ENCODE results near the gene OPA1. TPM values are rescaled to one million over a fixed set of nuclear protein-coding genes. Genes with fewer than 3 reads are reported as not detected.

Gene OPA1
- total and polyA plus RNA-seq, 2 experiments from 2014 or later: 24.9 to 89.9 TPM

DNA sequence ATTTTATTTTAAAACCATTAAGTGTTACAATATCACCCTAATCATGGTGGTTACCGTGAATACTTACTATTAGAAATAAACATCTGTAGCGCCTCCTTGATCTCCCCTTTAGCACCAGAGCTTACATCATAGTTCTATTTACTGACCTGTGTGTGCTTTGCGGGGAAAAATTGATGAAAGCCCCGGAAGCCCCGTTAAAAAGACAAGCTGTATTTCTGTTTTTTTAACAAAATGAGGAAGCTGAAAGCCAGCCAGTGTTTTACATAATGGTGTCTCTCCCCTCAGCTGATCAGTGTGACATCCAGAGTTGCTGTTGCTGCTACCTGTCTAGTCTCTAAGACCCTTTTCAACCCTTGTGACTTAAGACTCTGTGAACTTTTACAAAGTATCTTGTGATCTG, 100.8 kb downstream of the OPA1 start:
- H3K79me2 ChIP-seq (replicated peaks; ENCODE audit: insufficient read depth): no peaks in the 10 kb centered on the region
- H3K27me3 ChIP-seq (ENCODE audit: insufficient read depth): no peaks in the 10 kb centered on the region
- no peaks in the 10 kb centered on the region for H3F3A ChIP-seq (replicated peaks; ENCODE audit: low read depth)
- peaks cover 13% of the 10 kb centered on the region; the same call in 1 of the 3 replicates for H3K36me3 Mint-ChIP-seq (ENCODE audit: low read depth)
- no peak overlapping the region for H3K4me3 Mint-ChIP-seq
- H3K4me1 Mint-ChIP-seq: no peaks in the 10 kb centered on the region
- H3K4me3 ChIP-seq: no peak overlapping the region
- DNase-seq (ENCODE audit: low spot score) (no peak), ATAC-seq (no peak)
- peaks cover 2% of the 10 kb centered on the region for H3K27me3 Mint-ChIP-seq (ENCODE audit: insufficient read depth, low read depth, poor library complexity)
- H3K27ac ChIP-seq (ENCODE audit: low read depth): no peak overlapping the region
- H3K4me1 ChIP-seq (ENCODE audit: insufficient read depth): no peaks in the 10 kb centered on the region
- H3K9me3 Mint-ChIP-seq: no peaks in the 10 kb centered on the region
- no peaks in the 10 kb centered on the region for H3K9me2 ChIP-seq (ENCODE audit: insufficient read depth)
- H3K36me3 ChIP-seq (ENCODE audit: insufficient read depth): peaks cover 3% of the 10 kb centered on the region; the same call in 1 of the 2 replicates
- H3K4me2 ChIP-seq: no peak overlapping the region
- H2AFZ ChIP-seq: no peak overlapping the region
- no peak for TF ChIP-seq EZH2 (IDR thresholded peaks at IDR 0.05; ENCODE audit: low read depth, unreplicated experiment)
- no peak for TF ChIP-seq EZH2phosphoT487 (IDR thresholded peaks at IDR 0.05; ENCODE audit: unreplicated experiment)
- TF ChIP-seq JUNB (IDR thresholded peaks at IDR 0.05; ENCODE audit: unreplicated experiment): no peak
- no peak for TF ChIP-seq STAT1 (IDR thresholded peaks at IDR 0.05; ENCODE audit: unreplicated experiment)
- TF ChIP-seq ZNF331 (CRISPR knock-in tag; IDR thresholded peaks at IDR 0.05; ENCODE audit: low read depth): no peak
- TF ChIP-seq, protein P1, sequence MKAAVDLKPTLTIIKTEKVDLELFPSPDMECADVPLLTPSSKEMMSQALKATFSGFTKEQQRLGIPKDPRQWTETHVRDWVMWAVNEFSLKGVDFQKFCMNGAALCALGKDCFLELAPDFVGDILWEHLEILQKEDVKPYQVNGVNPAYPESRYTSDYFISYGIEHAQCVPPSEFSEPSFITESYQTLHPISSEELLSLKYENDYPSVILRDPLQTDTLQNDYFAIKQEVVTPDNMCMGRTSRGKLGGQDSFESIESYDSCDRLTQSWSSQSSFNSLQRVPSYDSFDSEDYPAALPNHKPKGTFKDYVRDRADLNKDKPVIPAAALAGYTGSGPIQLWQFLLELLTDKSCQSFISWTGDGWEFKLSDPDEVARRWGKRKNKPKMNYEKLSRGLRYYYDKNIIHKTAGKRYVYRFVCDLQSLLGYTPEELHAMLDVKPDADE (IDR thresholded peaks at IDR 0.05): no peak
- no peak for TF ChIP-seq CREB1 (CRISPR knock-in tag; IDR thresholded peaks at IDR 0.05; ENCODE audit: low read depth)
- TF ChIP-seq, protein P2, sequence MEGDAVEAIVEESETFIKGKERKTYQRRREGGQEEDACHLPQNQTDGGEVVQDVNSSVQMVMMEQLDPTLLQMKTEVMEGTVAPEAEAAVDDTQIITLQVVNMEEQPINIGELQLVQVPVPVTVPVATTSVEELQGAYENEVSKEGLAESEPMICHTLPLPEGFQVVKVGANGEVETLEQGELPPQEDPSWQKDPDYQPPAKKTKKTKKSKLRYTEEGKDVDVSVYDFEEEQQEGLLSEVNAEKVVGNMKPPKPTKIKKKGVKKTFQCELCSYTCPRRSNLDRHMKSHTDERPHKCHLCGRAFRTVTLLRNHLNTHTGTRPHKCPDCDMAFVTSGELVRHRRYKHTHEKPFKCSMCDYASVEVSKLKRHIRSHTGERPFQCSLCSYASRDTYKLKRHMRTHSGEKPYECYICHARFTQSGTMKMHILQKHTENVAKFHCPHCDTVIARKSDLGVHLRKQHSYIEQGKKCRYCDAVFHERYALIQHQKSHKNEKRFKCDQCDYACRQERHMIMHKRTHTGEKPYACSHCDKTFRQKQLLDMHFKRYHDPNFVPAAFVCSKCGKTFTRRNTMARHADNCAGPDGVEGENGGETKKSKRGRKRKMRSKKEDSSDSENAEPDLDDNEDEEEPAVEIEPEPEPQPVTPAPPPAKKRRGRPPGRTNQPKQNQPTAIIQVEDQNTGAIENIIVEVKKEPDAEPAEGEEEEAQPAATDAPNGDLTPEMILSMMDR (conservative IDR thresholded peaks at IDR 0.05; ENCODE audit: low read depth in 2 of 2): no peak
- H4K20me1 ChIP-seq (replicated peaks; ENCODE audit: insufficient read depth): no peaks in the 10 kb centered on the region
- no peak overlapping the region for H3K27ac Mint-ChIP-seq

DNA sequence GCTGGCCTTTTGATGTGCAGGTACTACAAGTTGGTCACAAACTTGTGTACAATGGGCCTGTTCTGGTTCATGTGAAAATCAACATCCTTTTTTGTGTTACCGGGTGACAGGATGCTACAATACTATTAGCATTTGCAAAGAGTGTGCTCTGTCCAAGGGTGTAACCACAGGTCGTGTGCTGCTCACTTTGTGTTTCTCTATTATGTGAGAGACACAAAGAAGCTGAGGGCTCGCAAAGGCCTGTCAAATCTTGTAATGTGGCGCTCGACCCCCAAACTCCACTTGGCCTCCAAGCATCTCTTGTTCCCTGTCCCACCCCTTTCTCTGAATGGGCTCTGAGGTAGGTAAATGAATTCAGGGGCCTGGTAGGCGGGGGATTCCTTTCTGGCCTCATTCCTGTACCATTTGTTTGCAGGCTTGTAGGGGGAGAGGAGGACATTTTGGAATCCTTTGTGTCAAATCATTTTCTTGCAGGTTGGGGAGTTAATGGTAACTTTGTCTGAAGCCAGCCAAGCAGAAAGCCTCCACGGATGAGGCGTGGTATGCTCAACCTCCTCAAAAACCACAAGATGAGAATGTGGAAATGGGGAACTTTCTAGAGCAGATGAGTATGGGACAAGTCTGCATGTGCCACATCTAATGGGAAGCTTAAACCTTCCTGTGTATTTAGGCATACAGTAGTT, 109.1 kb downstream of the OPA1 start:
- Mint-ChIP-seq H3K27ac (peak overlapping the region; percentile 10; the same call in 1 of the 2 replicates), H3K4me1 (peaks cover 19% of the 10 kb centered on the region), H3K27me3 (ENCODE audit: insufficient read depth, low read depth, poor library complexity) (peaks cover 5% of the 10 kb centered on the region), H3K36me3 (ENCODE audit: low read depth) (no peaks in the 10 kb centered on the region), H3K9me3 (no peaks in the 10 kb centered on the region), H3K4me3 (no peak overlapping the region)
- DNase-seq (ENCODE audit: low spot score) (peak; percentile 31), ATAC-seq (peak; percentile 47)
- H3K4me1 ChIP-seq (ENCODE audit: insufficient read depth): no peaks in the 10 kb centered on the region
- no peaks in the 10 kb centered on the region for H4K20me1 ChIP-seq (replicated peaks; ENCODE audit: insufficient read depth)
- H3K79me2 ChIP-seq (replicated peaks; ENCODE audit: insufficient read depth): no peaks in the 10 kb centered on the region
- no peak overlapping the region for H3K4me2 ChIP-seq
- H3K27ac ChIP-seq (ENCODE audit: low read depth): no peak overlapping the region
- no peaks in the 10 kb centered on the region for H3K9me2 ChIP-seq (ENCODE audit: insufficient read depth)
- H3K4me3 ChIP-seq: no peak overlapping the region
- no peaks in the 10 kb centered on the region for H3K36me3 ChIP-seq (ENCODE audit: insufficient read depth)
- no peaks in the 10 kb centered on the region for H3F3A ChIP-seq (replicated peaks; ENCODE audit: low read depth)
- no peak overlapping the region for H2AFZ ChIP-seq
- H3K27me3 ChIP-seq (ENCODE audit: insufficient read depth): no peaks in the 10 kb centered on the region
- TF ChIP-seq, protein P3, sequence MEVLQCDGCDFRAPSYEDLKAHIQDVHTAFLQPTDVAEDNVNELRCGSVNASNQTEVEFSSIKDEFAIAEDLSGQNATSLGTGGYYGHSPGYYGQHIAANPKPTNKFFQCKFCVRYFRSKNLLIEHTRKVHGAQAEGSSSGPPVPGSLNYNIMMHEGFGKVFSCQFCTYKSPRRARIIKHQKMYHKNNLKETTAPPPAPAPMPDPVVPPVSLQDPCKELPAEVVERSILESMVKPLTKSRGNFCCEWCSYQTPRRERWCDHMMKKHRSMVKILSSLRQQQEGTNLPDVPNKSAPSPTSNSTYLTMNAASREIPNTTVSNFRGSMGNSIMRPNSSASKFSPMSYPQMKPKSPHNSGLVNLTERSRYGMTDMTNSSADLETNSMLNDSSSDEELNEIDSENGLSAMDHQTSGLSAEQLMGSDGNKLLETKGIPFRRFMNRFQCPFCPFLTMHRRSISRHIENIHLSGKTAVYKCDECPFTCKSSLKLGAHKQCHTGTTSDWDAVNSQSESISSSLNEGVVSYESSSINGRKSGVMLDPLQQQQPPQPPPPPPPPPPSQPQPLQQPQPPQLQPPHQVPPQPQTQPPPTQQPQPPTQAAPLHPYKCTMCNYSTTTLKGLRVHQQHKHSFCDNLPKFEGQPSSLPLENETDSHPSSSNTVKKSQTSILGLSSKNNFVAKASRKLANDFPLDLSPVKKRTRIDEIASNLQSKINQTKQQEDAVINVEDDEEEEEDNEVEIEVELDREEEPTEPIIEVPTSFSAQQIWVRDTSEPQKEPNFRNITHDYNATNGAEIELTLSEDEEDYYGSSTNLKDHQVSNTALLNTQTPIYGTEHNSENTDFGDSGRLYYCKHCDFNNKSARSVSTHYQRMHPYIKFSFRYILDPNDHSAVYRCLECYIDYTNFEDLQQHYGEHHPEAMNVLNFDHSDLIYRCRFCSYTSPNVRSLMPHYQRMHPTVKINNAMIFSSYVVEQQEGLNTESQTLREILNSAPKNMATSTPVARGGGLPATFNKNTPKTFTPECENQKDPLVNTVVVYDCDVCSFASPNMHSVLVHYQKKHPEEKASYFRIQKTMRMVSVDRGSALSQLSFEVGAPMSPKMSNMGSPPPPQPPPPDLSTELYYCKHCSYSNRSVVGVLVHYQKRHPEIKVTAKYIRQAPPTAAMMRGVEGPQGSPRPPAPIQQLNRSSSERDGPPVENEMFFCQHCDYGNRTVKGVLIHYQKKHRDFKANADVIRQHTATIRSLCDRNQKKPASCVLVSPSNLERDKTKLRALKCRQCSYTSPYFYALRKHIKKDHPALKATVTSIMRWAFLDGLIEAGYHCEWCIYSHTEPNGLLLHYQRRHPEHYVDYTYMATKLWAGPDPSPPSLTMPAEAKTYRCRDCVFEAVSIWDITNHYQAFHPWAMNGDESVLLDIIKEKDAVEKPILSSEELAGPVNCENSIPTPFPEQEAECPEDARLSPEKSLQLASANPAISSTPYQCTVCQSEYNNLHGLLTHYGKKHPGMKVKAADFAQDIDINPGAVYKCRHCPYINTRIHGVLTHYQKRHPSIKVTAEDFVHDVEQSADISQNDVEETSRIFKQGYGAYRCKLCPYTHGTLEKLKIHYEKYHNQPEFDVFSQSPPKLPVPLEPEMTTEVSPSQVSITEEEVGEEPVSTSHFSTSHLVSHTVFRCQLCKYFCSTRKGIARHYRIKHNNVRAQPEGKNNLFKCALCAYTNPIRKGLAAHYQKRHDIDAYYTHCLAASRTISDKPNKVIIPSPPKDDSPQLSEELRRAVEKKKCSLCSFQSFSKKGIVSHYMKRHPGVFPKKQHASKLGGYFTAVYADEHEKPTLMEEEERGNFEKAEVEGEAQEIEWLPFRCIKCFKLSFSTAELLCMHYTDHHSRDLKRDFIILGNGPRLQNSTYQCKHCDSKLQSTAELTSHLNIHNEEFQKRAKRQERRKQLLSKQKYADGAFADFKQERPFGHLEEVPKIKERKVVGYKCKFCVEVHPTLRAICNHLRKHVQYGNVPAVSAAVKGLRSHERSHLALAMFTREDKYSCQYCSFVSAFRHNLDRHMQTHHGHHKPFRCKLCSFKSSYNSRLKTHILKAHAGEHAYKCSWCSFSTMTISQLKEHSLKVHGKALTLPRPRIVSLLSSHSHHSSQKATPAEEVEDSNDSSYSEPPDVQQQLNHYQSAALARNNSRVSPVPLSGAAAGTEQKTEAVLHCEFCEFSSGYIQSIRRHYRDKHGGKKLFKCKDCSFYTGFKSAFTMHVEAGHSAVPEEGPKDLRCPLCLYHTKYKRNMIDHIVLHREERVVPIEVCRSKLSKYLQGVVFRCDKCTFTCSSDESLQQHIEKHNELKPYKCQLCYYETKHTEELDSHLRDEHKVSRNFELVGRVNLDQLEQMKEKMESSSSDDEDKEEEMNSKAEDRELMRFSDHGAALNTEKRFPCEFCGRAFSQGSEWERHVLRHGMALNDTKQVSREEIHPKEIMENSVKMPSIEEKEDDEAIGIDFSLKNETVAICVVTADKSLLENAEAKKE (CRISPR knock-in tag; IDR thresholded peaks at IDR 0.05): no peak
- no peak for TF ChIP-seq JUNB (IDR thresholded peaks at IDR 0.05; ENCODE audit: unreplicated experiment)
- no peak for TF ChIP-seq ZNF114 (CRISPR knock-in tag; IDR thresholded peaks at IDR 0.05)
- no peak for TF ChIP-seq POLR2AphosphoS5 (IDR thresholded peaks at IDR 0.05; ENCODE audit: low read depth)
- no peak for TF ChIP-seq EZH2phosphoT487 (IDR thresholded peaks at IDR 0.05; ENCODE audit: unreplicated experiment)

Data from GM23338 (cell line).